Stimulated activated CD8-positive, alpha-beta memory T cell treated with anti-CD3 and anti-CD28 coated beads, Interleukin-2, amount 100 ng/mL, for 48 hours (primary cell): ENCODE data around the gene ULK4.
"Not testable (repeated sequence)": the region's sequence is repeated elsewhere in the genome, so short reads cannot be mapped to it uniquely, and the experiment has no call there.

Source experiments
- DNase-seq, 2 donors: peaks; one replicate each; pipeline ENCODE4 v3.0.0-alpha.2; 2020; ENCODE audit warnings: low read depth in 2 of 2

ULK4 gene

GRCh38 chr3:41317298-41317697, 644.6 kb downstream of the ULK4 start:
- no peak for DNase-seq

DNA sequence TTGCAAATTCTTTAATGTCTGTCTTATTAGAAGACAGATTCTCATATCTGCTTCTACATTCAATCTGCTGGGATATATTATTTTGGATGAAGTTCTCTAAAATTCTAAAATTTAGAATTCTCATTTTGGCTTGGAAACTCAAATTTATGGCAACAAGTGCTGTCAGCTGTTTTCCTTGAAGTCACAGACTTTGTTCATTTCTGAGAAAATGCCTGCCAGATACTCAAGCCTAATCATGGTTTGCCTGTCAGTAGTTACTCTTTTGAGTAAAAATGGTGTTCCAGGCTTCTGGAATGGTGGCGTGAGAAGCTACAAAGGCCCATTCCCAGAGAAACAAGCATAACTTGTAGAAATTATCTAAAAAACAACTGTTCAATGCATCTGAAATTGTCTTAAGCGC, 646.8 kb downstream of the ULK4 start:
- DNase-seq: no peak

DNA sequence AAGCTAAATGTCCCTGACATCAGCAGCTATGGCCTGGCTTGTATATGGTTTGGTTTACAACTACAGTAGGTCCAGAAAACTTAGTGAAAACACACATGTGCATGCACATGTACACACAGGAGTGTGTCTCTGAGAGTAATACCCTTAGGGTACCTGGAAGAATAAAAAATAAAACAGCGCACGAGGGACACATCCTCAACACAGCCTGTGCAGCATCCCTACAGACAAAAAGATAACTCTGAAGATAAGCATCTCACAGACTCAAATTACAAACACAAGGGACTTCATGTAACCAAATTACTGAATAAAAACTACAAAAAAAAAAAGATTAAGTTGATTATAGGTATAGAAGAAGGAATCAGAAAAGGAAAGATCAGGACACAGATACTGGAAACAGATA, 653.8 kb downstream of the ULK4 start:
- DNase-seq: no peak

DNA sequence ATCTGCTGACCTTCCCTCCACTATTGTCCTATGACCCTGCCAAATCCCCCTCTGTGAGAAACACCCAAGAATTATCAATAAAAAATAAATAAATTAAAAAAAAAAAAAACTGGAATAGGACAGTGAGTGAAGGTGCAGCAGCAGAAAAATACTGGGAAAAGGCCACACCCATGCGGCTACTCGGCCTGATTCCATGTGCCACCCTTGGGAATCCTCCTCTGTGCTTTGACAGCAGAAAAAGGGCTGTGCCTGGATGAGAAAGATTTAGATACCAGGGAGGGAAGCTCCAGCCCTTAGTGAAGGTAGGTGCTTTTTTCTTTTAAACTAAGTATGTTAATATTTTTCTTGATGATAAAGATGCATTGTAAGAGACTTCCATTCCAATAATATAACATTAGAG, 654.8 kb downstream of the ULK4 start:
- no peak for DNase-seq

- no peak for DNase-seq
Measured at GRCh38 chr3:41304593-41304992, 657.3 kb downstream of the ULK4 start.

GRCh38 chr3:41302295-41302694, 659.6 kb downstream of the ULK4 start:
- DNase-seq: no peak

GRCh38 chr3:41301548-41301947, 660.4 kb downstream of the ULK4 start:
- DNase-seq: no peak

DNA sequence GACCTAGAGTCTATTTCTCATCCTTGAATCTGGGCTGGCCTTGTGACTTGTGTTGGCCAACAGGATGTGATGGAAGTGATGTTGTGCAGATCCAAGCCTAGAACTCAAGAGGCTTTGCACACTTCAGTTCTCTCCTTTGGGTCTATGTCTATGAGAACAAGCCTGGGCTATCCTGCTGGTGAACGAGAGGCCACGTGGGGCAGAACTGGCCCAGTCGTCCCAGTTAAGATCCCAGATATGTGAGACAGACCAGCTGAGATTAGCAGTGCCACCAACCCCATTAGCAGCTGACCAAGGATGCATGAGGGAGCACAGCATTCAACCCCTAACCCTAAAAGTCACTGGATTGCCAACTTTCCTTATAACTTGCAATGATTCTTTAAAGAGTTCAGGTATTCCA, 662.9 kb downstream of the ULK4 start:
- DNase-seq: no peak

DNA sequence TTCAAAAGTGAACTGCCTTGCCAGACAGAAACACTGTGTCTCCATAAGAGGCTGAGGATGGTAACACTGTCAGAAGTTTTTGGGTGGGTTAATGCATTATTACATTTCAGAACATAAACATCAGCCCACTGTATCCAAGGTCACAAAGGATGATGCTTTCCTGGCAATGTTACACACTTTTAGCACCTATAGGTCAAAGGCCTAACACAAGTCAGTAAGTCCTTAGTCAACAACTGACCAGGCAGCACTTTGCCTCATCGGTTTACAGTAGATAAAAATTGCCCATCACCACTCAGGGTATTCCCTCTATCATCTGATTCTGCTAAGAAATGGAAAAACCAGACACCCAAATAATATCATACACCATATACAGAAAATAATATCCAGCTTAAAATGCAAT, 664.2 kb downstream of the ULK4 start:
- DNase-seq: no peak

GRCh38 chr3:41296556-41296955, 665.3 kb downstream of the ULK4 start:
- no peak for DNase-seq

GRCh38 chr3:41295740-41296139, 666.2 kb downstream of the ULK4 start:
- no peak for DNase-seq

DNA sequence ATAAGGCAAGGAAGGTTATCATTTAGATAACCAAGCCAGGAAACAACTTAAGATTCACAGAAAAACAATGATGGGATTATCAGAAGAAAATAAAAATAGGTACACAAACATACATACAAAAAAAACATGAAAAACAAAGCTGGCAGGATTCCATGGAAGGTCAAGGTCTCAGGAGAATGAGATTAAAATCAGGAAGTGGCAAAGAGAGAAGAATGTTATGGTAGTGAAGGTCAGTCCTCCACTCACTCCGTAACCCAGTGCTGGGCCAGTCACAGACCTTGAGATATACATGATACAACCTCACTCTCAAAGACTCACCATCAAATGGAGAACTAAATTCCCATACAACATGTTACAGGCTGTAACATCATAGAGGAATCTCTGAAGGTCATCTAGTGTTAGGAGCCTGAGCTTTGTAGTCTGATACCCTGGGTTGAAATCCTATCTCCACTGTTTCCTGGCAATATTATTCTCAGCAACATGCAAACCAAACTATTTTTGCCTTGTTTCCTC, 668.7 kb downstream of the ULK4 start:
- no peak for DNase-seq

- DNase-seq: no peak
Measured at GRCh38 chr3:41290736-41291135, 671.2 kb downstream of the ULK4 start.

- DNase-seq: no peak
Measured at GRCh38 chr3:41290306-41290705, 671.6 kb downstream of the ULK4 start.

DNA sequence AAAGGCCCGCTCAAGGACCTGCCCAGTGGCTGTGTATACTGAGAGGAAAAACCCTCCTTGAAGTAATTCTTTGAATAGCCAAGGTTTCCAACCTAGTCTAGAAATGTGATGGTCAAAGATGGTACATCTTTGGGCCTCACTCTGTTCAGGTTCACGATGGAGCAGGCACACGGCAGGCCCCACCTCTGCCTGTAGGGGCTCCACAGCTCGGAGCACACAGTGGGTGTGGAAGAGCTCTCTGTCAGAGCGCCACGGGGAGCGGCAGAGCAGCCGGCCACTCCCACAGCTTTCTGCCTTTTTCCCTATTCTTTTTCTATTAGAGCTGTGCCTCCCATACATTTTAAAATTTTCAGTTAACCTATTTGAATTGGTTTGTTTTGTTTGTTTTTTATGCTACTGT, 673.1 kb downstream of the ULK4 start:
- DNase-seq: no peak

GRCh38 chr3:41286305-41286704, 675.6 kb downstream of the ULK4 start:
- DNase-seq: no peak

- DNase-seq: not testable (repeated sequence)
Measured at GRCh38 chr3:41284934-41285333, 677.0 kb downstream of the ULK4 start.

DNA sequence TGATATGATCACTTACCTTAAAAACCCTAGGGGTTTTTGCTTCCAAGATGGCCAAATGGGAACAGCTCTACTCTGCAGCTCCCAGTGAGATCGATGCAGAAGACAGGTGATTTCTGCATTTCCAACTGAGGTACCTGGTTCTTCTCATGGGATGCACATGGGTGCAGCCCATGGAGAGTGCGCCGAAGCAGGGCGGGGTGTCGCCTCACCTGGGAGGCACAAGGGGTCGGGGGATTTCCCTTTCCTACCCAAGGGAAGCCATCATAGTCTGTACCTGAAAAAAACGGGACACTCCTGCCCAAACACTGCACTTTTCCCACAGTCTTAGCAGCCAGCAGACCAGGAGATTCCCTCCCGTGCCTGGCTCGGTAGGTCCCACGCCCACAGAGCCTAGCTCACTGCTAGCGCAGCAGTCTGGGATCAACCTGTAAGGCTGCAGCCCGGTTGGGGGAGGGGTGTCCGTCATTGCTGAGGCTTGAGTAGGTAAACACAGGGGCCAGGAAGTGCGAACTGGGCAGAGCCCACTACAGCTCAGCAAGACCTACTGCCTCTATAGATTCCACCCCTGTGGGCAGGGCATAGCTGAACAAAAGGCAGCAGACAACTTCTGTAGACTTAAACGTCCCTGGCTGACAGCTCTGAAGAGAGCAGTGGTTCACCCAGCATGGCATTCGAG, 684.0 kb downstream of the ULK4 start:
- no peak for DNase-seq

DNA sequence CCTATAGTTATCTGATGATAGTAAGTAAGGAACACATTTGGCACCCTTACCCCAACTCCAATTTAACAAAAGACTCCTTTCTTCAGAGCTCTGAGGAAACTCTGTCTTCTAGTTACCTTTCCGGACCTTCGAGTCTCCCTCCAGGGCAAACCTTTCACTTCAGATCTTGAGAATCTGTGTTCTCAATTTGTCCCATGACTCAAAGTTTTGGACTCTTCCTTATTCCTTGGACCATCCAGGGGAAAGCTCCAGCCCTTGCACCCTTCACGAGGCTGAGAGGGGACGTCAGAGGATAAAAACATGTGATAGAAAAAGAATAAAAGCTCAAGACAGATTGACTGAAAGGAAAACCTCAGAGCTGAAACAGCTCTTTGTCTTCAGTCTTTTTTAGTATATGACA, 685.7 kb downstream of the ULK4 start:
- DNase-seq: no peak

GRCh38 chr3:41274944-41275668, 686.8 kb downstream of the ULK4 start:
- no peak for DNase-seq

DNA sequence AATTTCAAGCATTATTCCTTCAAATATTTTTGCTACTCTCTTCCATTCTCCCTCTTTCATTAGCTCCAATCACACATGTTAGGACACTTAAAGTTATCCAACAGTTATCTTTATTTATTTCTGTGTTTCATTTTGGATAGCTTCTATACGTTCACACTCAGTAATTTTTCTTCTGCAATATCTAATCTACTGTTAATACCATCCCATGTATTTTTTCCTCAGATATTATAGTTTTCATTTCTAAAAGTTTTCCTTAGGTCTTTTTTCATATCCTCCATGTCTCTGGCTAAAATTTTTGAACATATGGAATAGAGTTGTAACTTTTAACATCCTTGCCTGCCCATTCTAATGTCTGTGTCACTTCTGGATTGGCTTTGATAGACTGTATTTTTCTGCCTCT, 689.2 kb downstream of the ULK4 start:
- no peak for DNase-seq

DNA sequence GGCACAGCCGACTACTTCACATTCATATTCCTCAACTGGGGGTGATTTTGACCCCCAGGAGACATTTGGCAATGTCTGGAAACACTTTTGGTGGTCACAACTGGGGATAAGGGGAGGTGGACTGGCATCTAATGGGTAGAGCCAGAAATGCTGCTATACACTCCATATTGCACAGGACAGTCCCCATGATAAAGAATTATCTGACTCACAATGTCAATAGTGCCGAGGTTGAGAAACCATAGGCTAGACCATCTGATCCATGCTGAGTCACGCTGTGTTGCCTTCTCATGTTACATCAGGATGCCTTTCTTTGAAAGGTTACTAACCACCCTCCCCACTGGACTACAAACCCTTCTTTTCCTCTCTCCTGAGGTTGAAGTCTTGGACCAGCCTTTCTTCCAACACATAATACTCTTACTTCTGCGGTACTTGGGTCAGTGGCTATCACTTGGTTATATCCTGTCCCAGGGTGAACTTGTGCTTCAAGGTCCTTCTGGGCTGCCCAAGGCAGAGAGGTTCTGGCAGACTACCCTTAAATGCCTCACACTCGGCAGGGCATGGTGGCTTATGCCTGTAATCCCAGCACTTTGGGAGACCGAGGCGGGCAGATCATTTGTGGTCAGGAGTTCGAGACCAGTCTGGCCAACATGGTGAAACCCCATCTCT, 693.8 kb downstream of the ULK4 start:
- DNase-seq: no peak

DNA sequence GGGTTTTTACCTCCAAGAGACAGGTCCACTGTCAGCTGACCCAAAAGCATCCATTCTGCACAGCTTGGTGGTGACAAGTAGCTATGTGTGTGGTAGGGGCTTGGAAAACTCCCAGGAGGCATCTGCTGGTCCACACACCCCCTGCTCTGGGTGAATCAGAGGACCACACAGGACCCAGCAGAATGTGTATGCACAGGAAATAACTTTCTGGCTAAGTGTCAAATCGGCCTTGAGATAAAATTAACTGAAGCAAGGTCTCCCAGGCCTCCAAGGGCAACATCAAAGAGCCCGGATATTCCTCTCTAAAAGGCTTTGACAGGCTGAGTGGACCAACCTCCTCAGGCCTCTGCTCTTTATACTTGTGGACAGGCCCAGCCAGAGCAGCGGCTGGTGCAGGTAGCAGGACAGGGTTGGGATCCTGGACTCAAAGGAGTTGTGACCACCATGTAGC, 696.1 kb downstream of the ULK4 start:
- DNase-seq: no peak
